ENCODE results near the gene CAMK4. TPM values are rescaled to one million over a fixed set of nuclear protein-coding genes. Genes with fewer than 3 reads are reported as not detected.

Gene CAMK4
- total and polyA plus RNA-seq, 4 donors: 0.27 to 1.4 (median 1.2) TPM

GRCh38 chr5:111511174-111511830, 287.1 kb downstream of the CAMK4 start:
- peaks cover 0 to 2% (median 0%) of the 10 kb centered on the region in 4 donors for H3K36me3 ChIP-seq (ENCODE audit: control insufficient read depth in 4 of 4, insufficient read depth in 3 of 4, low read depth in 1 of 4, low read length in 3 of 4)
- WGBS: 5% methylated on average over 2 of the region's 2 CpGs
- peak overlapping the region; percentile 84 to 95 for H3K9ac ChIP-seq (ENCODE audit: low read depth in 1 of 2, low read length in 2 of 2)
- peak overlapping the region; percentile 93 to 96 for H3K27ac ChIP-seq (ENCODE audit: low read depth in 1 of 2, low read length in 2 of 2)
- H3K4me1 ChIP-seq (ENCODE audit: control insufficient read depth in 4 of 4, insufficient read depth in 4 of 4, low read length in 3 of 4): peaks cover 8 to 31% (median 24%) of the 10 kb centered on the region in 4 donors
- peak overlapping the region; percentile 59 to 90 (median 82) for H3K4me3 ChIP-seq (ENCODE audit: low read depth in 1 of 3, low read length in 3 of 3)
- H3K9me3 ChIP-seq (ENCODE audit: control insufficient read depth in 4 of 4, low read length in 3 of 4): no peaks in the 10 kb centered on the region
- TF ChIP-seq RAD21 (IDR thresholded peaks at IDR 0.05): no peak
- TF ChIP-seq CTCF (IDR thresholded peaks at IDR 0.05; ENCODE audit: low read depth, low read length, missing input control): no peak
- no peak for TF ChIP-seq GABPA (IDR thresholded peaks at IDR 0.05 in 1 of 2, conservative IDR thresholded peaks at IDR 0.05 in 1 of 2)
- no peak for TF ChIP-seq EGR1 (IDR thresholded peaks at IDR 0.05; ENCODE audit: low read depth in 2 of 2)
- no peak for TF ChIP-seq NR2F2 (IDR thresholded peaks at IDR 0.05)
- TF ChIP-seq HNF4G (IDR thresholded peaks at IDR 0.05): no peak
- no peak for TF ChIP-seq SP1 (IDR thresholded peaks at IDR 0.05)
- DNase-seq (ENCODE audit: low spot score): no peak
- H3K27me3 ChIP-seq (ENCODE audit: control insufficient read depth in 4 of 4, insufficient read depth in 4 of 4, low read length in 3 of 4): no peaks in the 10 kb centered on the region

GRCh38 chr5:111511831-111512374, 287.7 kb downstream of the CAMK4 start:
- peak overlapping the region; percentile 93 to 96 for H3K27ac ChIP-seq (ENCODE audit: low read depth in 1 of 2, low read length in 2 of 2)
- H3K27me3 ChIP-seq (ENCODE audit: control insufficient read depth in 4 of 4, insufficient read depth in 4 of 4, low read length in 3 of 4): no peaks in the 10 kb centered on the region
- H3K9ac ChIP-seq (ENCODE audit: low read depth in 1 of 2, low read length in 2 of 2): peak overlapping the region; percentile 84 to 95
- TF ChIP-seq SP1 (IDR thresholded peaks at IDR 0.05) (no peak), MAX (IDR thresholded peaks at IDR 0.05) (no peak), HNF4A (conservative IDR thresholded peaks at IDR 0.05) (no peak), YY1 (IDR thresholded peaks at IDR 0.05) (no peak), GABPA (IDR thresholded peaks at IDR 0.05 in 1 of 2, conservative IDR thresholded peaks at IDR 0.05 in 1 of 2) (no peak), NR2F2 (IDR thresholded peaks at IDR 0.05) (no peak), ZBTB33 (IDR thresholded peaks at IDR 0.05) (no peak), JUND (IDR thresholded peaks at IDR 0.05) (no peak), REST (IDR thresholded peaks at IDR 0.05) (no peak), RAD21 (IDR thresholded peaks at IDR 0.05) (no peak), FOXA1 (IDR thresholded peaks at IDR 0.05) (no peak), EGR1 (IDR thresholded peaks at IDR 0.05; ENCODE audit: low read depth in 2 of 2) (no peak), HNF4G (IDR thresholded peaks at IDR 0.05) (no peak), TAF1 (conservative IDR thresholded peaks at IDR 0.05) (no peak), RXRA (IDR thresholded peaks at IDR 0.05) (no peak), CTCF (IDR thresholded peaks at IDR 0.05; ENCODE audit: low read depth, low read length, missing input control) (no peak)
- under 1% methylated on average over 32 of the region's 32 CpGs for WGBS
- DNase-seq (ENCODE audit: low spot score): no peak
- H3K36me3 ChIP-seq (ENCODE audit: control insufficient read depth in 4 of 4, insufficient read depth in 3 of 4, low read depth in 1 of 4, low read length in 3 of 4): no peaks in the 10 kb centered on the region
- peak overlapping the region; percentile 59 to 90 (median 82) for H3K4me3 ChIP-seq (ENCODE audit: low read depth in 1 of 3, low read length in 3 of 3)
- peaks cover 8 to 31% (median 24%) of the 10 kb centered on the region in 4 donors for H3K4me1 ChIP-seq (ENCODE audit: control insufficient read depth in 4 of 4, insufficient read depth in 4 of 4, low read length in 3 of 4)
- no peaks in the 10 kb centered on the region for H3K9me3 ChIP-seq (ENCODE audit: control insufficient read depth in 4 of 4, low read length in 3 of 4)
